GM04504 (cell line): ENCODE data around the gene SCP2.

Experiments
- DNase-seq: peaks from one replicate; pipeline ENCODE4 v3.0.0-alpha.2; 2012; ENCODE audit warnings: low read depth

SCP2 gene, protein sequence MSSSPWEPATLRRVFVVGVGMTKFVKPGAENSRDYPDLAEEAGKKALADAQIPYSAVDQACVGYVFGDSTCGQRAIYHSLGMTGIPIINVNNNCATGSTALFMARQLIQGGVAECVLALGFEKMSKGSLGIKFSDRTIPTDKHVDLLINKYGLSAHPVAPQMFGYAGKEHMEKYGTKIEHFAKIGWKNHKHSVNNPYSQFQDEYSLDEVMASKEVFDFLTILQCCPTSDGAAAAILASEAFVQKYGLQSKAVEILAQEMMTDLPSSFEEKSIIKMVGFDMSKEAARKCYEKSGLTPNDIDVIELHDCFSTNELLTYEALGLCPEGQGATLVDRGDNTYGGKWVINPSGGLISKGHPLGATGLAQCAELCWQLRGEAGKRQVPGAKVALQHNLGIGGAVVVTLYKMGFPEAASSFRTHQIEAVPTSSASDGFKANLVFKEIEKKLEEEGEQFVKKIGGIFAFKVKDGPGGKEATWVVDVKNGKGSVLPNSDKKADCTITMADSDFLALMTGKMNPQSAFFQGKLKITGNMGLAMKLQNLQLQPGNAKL

DNA sequence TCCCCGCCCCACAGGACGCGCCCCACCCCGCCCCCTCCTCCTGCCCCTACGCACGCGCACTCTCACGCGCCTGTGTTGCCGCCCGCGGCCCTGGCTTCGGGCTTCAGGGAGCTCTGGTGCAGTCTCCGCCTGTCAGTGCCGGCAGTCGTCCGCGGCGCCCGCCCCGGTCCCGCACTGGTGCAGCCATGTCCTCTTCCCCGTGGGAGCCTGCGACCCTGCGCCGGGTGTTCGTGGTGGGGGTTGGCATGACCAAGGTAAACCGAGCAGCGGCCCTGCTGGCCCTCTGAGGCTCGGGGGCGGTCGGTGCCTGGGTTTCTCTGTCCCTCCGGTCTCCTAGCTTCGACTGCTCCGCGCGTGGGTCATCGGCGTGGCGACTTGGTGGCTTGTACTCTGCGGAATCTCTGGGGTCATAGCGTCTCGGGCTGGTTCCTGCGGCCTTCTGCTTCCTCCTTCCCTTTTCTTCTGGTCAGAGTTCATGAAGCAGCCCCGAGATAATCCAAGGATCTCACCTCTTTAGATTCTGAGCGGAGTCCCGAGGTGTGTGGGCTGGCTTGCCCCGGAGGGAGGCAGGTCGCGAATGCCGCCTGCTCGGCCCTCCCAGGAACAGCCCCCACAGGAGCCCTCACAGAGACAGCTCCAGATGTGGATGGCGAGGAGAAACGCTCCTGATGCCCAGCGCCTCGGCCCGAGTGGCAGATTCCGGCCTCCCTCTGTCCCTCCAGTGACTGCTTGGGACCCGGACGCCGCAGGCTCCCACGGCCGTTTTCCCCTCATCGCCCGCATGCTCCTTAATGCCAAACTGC, at the start of gene SCP2:
SCP2 (plus strand) TSS at position 65 of the 803 bp plus-strand sequence; CDS start at position 186, 121 bp downstream.
- peak; percentile 38 for DNase-seq

DNA sequence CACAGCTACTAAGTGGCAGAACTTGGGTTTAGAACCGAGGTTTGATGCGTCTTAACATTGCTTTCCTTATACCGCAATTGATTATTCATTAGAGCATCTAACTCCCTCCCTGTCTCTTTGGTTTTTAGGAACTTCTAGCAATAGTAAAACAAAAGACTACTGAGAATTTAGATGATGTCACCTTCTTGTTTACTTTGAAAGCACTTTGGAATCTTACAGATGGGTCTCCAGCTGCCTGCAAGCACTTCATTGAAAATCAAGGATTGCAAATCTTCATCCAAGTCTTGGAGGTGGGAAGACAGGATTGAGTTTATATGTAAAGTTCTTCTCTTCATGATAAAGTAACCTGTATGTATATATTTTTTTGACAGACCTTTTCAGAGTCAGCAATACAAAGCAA, 49.5 kb upstream of the SCP2 start:
- no peak for DNase-seq

DNA sequence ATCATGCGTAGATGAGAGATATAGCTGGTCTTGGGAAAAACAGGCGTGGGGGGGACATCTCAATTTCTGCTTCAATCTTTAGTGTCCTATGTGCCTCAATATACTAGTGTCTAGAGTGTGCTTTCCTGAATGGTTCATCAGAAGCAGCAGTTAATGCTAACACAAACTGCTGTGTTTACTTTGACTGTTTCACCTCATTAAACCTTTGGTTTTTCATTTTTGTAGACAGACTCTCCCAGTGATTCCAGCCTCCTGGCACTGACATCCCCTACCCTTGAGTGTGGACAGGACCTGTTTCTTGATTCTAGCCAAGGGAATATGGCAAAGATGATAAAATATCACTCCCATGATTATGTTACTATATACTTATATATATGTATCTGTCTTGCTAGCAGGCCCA, 46.9 kb upstream of the SCP2 start:
- no peak for DNase-seq

DNA sequence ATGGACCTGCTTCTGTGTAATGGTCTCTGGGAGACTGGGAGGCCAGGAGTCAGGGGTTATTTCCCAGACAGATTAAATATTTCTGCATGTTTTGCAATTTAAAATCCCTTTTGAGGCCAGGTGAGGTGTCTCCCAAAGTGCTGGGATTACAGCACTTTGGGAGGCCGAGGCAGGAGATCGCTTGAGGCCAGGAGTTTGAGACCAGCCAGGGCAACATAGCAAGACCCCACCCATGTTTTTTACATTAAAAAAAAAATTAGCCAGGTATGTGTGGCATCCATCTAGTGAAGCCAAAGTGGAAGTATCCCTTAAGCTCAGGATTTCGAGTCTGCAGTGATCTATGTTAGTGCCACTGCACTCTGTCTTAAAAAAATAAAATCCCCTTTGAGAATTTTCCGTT, 39.6 kb upstream of the SCP2 start:
- DNase-seq: no peak

DNA sequence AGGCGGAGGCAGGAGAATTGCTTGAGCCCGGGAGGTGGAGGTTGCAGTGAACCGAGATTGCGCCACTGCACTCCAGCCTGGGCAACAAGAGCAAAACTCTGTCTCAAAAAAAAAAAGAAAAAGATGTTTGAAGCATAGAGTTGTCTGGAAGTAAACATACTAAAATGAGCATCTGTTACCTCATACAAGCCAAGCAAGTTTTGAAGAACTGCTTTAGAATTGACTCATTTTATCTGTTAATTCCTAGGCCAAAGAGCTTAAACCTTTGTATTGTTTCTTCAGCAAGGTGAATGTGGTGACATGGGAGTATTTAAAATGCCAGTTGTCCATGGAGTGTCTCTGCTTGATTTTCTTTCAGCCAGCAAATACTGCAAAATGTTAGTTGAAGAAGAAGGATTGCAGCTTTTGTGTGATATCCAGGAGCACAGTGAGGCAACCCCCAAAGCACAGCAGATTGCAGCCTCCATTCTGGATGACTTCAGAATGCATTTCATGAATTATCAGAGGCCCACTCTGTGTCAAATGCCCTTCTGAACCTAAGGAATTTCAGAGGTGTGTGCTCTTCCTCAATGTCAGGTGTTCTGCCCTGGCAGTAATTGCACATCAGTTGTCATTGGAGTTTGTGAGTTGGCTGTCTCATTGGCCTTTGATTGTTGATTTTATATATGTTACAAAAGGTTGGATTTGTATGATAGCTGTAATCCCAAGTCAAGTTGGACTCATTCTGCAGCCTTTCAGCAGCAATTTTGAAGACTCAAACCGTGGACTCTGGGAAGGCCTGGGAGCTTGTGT, 34.5 kb upstream of the SCP2 start:
- DNase-seq: no peak

DNA sequence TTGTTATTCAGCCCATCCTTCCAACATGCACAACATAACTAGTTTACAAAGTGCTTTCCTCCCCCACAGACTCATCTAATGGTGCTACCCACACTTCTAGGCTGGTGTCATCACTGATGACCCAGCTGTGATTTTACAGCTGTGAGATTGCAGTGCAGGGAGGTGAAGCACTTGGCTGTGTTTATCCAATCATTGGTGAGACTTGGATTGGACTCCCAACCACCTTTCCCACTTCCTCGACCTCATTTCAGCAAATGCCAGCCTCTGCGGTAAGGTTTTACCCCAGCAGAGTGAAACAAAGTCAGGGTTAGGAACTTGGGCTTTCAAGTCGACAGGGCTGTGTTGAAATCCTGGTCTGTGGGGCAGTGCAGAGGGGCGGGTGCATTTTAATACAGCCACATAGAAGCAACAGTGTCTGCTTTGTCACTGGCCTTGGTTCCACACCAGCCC, 27.6 kb upstream of the SCP2 start:
- no peak for DNase-seq

DNA sequence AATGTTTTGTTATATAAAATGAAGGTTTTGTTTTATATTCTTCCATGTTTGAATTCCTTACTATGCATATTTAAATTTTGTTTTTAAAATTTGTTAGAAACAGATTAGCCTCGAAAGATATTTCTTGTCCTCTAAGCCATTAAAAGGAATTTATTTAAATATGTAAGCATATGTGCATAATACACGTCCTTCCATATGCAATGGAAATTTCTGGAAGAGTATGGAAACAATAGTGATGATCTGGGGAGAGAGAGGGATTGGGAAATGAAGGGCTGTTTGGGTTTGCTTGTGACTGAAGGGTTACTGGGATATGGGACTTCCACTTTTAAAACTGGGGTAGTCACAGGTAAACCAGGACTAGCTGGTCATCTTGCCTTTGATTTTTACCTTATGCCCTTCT, 26.7 kb upstream of the SCP2 start:
- DNase-seq: no peak

DNA sequence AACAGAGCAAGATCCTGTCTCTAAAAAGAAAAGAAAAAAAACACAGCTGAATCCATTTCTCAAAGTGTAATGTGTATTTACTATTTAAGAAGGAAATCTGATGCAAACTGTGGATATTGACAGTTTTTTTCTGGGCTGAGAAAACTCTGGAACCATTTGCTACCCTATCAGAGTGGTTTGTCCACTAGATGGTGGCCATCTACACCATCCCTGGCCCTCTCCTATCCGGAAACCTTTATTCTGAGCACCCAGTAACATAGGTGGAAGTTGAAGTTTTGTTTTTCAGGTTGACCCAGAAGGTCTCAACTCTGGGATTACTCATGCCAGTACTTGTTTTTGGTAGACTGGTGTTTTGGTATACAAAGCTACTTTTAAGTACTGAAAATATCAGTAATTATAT, 25.7 kb upstream of the SCP2 start:
- no peak for DNase-seq

DNA sequence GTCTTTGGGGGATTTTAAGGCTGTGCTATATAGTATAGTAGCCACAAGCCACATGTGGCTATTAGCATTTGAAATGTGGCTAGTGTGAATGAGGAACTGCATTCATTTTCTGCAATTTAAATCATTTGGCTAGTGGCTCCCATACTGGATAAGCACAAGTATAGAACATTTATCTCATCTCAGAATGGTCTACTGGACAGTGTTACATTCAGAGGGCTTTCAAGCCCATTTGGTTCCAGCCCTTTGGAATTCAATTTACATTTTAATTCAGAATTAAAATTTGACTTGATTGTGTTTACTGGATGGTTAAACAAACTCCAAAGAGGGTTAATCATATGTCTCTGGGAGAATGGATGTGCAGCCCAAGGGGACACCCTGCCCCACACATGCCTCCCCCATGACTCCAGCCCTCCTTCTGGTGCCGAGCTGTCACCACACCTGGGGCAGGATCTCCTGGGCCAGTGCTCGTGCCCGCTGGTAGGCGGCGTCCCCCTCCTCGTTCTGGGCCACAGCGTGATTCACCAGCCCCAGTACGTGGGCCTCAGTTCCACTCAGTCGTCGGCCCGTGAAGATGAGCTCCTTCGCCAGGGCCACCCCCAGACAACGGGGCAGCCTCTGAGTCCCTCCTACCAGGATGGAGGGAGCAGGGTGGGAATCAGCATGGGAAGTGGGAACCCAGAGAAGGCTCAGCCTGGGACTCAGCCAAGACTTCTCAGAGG, 22.7 kb upstream of the SCP2 start:
- DNase-seq: no peak

DNA sequence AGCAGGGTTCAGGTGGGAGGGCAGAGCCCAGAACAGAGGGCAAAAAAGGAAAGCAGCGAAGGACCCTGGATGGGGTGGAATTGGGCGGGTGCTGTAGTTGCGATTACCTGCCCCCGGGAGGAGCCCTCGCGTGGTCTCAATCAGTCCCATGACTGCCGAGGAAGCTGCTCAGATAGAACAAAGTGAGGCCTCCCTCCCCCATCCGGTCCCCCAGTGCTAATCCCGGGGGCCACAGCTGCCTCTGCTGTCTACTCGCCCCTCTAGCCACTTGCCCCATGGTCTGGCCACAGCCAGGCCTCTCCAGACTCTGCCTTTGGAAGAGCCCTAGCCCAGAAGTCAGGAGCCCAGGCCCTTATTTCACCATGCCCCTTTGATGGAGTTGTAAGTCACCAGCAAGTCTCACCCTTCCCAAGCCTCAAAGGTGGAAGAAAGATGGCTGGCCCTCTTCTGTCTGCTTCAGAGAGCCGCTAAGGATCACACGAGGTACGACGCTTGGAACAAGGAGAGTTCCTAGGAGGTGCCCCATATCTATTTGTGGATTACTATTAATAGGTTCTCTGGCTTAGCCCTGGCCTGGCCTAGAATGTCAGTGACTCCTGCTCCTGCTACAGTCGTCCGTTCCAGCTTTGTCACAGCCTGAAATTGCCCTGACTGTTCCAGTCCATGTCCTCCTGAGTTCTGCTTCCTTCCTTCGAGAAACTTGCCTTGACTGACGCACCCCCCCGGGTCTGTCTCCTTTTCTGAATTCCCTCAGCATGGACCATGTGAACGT, 22.0 kb upstream of the SCP2 start:
- no peak for DNase-seq

DNA sequence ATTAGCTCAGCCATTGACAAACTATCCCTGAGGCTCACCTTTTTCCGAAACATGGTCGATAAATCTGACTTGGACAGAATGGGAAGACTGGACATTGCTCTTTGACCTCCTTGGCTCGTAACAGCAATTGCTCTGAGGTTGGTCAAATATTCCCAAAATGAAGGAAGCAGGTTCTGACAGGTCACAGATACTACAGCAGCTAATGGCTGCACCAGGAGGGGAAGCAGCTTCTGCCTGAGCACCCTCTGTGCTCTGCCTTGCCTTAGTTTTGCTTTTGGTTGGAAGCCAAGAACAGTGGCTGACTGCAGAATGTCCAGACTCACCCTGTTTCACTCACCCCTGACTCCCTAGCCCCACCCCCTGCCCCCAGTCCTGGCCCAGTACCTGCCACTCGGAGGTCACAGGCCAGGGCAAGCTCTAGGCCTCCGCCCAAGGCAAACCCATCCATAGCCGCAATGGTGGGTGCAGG, 20.9 kb upstream of the SCP2 start:
- no peak for DNase-seq

DNA sequence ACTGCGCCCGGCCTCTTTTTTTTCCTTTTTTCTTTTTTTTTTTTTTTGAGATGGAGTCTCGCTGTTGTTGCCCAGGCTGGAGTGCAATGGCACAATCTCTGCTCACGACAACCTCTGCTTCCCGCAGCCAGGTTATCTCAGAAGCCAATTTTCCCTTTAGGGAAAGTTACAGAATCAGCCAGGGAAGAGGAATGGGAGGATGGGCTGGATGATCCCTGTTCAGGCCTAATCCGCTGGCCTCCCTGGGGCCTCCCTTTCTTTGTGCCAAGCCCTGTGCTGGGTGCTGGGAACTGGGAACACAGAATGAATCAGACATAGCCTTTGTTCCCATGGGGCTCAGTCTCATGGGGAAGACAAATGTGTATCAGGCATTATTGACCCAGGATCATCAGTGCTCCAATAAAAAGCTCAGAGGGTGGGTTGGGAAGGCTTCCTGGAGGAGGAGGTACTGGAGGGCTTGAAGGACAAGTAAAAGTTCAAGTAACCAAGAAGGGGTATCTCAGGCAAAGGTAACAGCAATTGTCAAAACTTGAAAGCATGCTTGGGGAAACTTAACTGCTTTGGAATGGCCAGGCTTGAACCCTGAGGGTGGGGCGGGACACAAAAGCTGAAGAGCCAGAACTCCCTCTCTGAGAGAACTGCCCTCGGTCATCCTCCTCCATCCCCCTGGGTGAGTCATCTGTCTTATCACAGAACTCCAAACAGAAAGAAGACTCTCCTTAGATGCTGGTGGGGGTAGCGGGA, 19.8 kb upstream of the SCP2 start:
- no peak for DNase-seq

DNA sequence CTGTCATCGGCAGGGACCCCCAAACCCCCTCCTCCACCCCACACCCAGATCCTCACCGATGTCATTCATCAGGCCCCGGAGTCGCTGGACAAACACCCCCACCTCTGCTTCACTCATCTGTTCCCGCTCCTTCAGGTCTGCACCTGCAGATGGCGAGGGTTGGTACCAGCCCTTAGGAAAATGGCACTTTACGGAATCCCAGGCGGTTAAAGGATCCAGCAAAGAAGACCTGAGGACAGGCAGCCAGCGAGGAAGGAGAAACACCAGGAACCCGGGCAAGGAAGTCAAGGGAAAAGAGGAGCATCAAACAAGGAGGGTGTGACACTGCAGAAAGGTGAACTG, 19.3 kb upstream of the SCP2 start:
- no peak for DNase-seq

DNA sequence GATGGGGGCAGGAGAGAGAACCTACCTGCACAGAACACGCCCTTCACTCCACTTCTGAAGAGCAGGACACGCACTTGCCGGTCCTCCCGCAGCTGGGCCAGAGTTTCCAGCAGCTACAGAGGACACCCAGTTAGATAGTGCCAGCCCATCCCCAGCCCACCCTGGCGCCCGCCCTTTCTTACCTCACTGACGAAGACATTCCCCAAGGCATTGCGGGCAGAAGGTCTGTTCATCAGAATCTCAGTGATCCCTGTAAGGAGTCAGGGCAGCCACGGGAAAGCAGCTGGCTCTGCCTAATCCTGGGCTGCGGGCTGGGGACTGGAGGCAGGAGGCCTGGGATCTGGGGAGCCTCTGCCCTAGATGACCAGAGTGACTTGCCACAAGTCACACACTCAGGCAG, 15.5 kb upstream of the SCP2 start:
- DNase-seq: no peak

DNA sequence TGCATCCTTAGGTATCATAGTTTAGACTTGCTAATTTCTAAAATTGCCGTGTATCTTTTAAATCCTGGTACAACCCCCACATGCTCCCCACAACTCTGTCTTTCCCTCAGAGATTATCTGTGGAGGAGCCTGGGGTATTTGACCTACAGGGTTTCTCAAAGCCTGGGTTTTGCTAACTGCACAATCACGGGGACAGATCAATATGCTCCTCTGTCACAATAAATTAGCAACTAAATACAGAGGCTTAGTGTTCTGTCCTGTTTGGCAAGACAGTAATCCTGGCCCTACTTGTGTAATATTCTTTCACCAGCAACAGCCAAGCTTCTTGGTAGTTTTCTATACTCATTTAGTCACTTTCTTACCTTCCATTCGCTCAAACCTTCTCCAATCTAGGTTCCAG, 14.1 kb upstream of the SCP2 start:
- no peak for DNase-seq

DNA sequence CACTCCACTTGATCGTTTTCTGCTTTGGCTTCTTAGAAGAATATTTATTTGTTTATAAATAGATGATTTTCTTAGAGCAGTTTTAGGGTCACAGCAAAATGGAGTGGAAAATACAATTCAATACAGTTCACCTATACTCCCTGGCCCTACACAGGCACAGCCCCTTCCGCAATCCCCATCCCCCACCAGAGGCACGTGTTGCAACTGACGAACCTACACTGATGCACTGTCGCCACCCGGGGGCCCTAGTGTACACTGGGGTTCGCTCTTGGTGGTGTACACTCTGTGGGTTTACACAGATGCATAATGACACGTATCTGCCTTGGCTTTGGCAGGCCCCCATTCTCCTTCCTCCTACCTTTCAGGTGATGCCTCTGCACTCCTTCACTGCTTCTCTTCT, 13.5 kb upstream of the SCP2 start:
- no peak for DNase-seq

DNA sequence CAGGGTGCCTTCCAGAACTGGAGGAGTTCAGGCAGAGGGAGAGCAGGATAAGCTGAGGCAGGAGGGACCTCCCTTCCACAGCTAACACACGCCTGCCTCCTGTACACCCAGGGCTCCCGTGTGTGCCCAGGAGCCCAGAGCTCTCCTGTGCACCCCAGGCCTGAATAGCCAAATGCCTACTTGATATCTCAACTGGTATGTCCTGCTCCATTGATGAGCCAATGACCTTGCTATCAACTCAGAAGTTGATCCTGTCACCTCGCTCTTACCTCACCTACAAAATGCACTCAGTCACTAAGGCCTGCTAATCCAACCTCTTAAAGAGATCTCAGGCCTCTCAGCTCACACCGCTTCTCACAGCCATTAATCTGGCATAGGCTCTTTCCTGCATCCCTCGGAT, 12.6 kb upstream of the SCP2 start:
- DNase-seq: no peak

DNA sequence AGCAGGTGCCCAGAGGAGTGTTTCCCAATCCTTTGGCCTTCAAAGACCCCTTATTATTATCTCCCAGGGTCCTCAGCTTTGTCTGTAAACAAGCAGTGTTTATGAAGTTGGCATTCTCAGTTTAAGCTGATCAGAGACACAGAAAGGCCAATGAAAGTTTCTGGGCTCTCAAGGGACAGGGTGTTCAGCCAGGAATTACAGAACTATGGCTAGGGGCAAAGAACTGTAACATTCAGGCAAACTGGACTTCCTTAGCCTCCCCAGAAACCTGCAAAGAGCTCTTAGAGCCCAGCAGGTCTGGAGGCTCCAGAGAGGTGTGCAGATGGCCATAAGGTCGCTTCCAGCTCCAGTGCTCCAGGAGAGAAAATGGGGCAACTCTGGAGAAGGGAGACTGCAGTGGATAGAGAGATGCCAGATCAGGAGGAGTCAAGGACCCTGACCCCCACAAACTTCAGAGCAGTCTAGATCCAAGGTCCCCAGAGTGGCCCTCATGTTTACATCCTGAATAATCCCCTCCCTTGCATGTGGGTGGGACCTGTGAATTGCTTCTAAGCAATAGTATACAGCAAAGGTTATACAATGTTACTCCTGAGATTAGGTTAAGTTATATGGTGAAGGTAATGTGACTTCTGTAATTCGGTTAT, 11.7 kb upstream of the SCP2 start:
- no peak for DNase-seq

DNA sequence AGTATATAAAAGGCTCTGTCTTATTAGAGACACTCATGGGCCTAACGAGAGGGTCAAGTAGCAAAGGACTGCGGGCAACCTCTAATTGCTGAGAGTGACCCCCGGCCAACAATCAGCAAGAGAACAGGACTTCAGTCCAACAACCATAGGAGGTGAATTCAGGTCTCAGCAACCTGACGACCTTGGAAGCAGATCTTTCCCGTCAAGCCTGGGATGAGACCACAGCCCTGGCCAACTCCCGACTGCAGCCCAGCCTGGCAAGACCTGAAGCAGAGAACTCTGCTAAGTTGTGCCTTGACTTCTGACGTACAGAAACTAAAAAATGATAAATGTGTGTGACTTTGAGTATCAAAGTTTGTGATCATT, 11.2 kb upstream of the SCP2 start:
- DNase-seq: no peak
